WTC11 (cell line): ENCODE measurements around the gene ARMH1. TPM values are rescaled to one million over a fixed set of nuclear protein-coding genes. Genes with fewer than 3 reads are reported as not detected.

Experiments used
- ATAC-seq: fragments of 200-7000 bp; cut with Tn5 transposase; 2 replicates; pipeline ENCODE4 v1.10.0; 2021; ENCODE audit warnings: mild to moderate bottlenecking, moderate library complexity
- CTCF ChIA-PET: fragments of 300-600 bp; sonication (Branson Sonifier 250); formaldehyde crosslinking; loops from one replicate; lab custom pipeline; 2021; ENCODE audit warnings: antibody characterized with exemption; lab: Charles Lee
- POLR2A ChIA-PET: fragments of 350-600 bp; sonication (Branson Sonifier 250); formaldehyde crosslinking; loops from one replicate; lab custom pipeline; 2021; ENCODE audit warnings: antibody characterized with exemption; lab: Charles Lee
- DNase-seq: peaks from one replicate; pipeline ENCODE4 v3.0.0; 2021; ENCODE audit warnings: low spot score
- H3K27ac Mint-ChIP-seq: 2 replicates; pipeline ENCODE4 v1.8.0; 2021; ENCODE audit warnings: mixed read lengths
- H3K27me3 Mint-ChIP-seq: 2 replicates; pipeline ENCODE4 v1.8.0; 2021; ENCODE audit warnings: low read depth, mild to moderate bottlenecking, moderate library complexity, mixed read lengths
- H3K36me3 Mint-ChIP-seq: 2 replicates; pipeline ENCODE4 v1.8.0; 2021; ENCODE audit warnings: mixed read lengths
- H3K4me1 Mint-ChIP-seq: 2 replicates; pipeline ENCODE4 v1.8.0; 2022; ENCODE audit warnings: mixed read lengths
- H3K4me3 Mint-ChIP-seq: 2 replicates; pipeline ENCODE4 v1.8.0; 2021; ENCODE audit warnings: mild to moderate bottlenecking, moderate library complexity, mixed read lengths
- H3K9me3 Mint-ChIP-seq: 2 replicates; pipeline ENCODE4 v1.8.0; 2021; ENCODE audit warnings: mixed read lengths
- CREB1 ChIP-seq: sonication (generic); formaldehyde crosslinking; IDR thresholded peaks from 2 replicates; pipeline ENCODE4 v1.8.0; 2023; ENCODE audit warnings: mild to moderate bottlenecking, missing genetic modification reagents
- GABPB1 ChIP-seq: sonication (generic); formaldehyde crosslinking; IDR thresholded peaks from 2 replicates; pipeline ENCODE4 v1.8.1; 2023; ENCODE audit warnings: mild to moderate bottlenecking, missing genetic modification reagents
- NFE2L1 ChIP-seq: sonication (generic); formaldehyde crosslinking; IDR thresholded peaks from 2 replicates; pipeline ENCODE4 v1.8.1; 2023; ENCODE audit warnings: missing genetic modification reagents
- NFYB ChIP-seq: sonication (generic); formaldehyde crosslinking; conservative IDR thresholded peaks from 2 replicates; pipeline ENCODE4 v1.8.0; 2022; ENCODE audit warnings: low read depth, missing genetic modification reagents
- NR1H2 ChIP-seq: sonication (generic); formaldehyde crosslinking; IDR thresholded peaks from 2 replicates; pipeline ENCODE4 v1.9.0; 2021; ENCODE audit warnings: mild to moderate bottlenecking, moderate library complexity, missing genetic modification reagents
- NR3C1 ChIP-seq: sonication (generic); formaldehyde crosslinking; conservative IDR thresholded peaks from 2 replicates; pipeline ENCODE4 v1.8.1; 2023; ENCODE audit warnings: low read depth, mild to moderate bottlenecking, missing genetic modification reagents
- PRRX2 ChIP-seq: fragments of 250-450 bp; sonication (Bioruptor Pico); IDR thresholded peaks from 2 replicates; pipeline ENCODE4 v1.8.0; 2021; ENCODE audit warnings: mild to moderate bottlenecking
- RELA ChIP-seq: sonication (generic); formaldehyde crosslinking; IDR thresholded peaks from 2 replicates; pipeline ENCODE4 v1.8.1; 2022; ENCODE audit warnings: missing genetic modification reagents, mild to moderate bottlenecking, borderline replicate concordance
- RORB ChIP-seq: fragments of 250-450 bp; sonication (Bioruptor Pico); IDR thresholded peaks from 2 replicates; pipeline ENCODE4 v1.9.0; 2021; ENCODE audit warnings: mild to moderate bottlenecking
- SP1 ChIP-seq: sonication (generic); formaldehyde crosslinking; conservative IDR thresholded peaks from 2 replicates; pipeline ENCODE4 v1.8.1; 2022; ENCODE audit warnings: missing genetic modification reagents
- ZNF219 ChIP-seq: sonication (generic); formaldehyde crosslinking; IDR thresholded peaks from 2 replicates; pipeline ENCODE4 v1.8.0; 2023; ENCODE audit warnings: missing genetic modification reagents, mild to moderate bottlenecking, borderline replicate concordance
- ZNF317 ChIP-seq: sonication (generic); formaldehyde crosslinking; IDR thresholded peaks from 2 replicates; pipeline ENCODE4 v1.8.1; 2023; ENCODE audit warnings: low read depth, mild to moderate bottlenecking, moderate library complexity, missing genetic modification reagents, borderline replicate concordance
- total RNA-seq: library from RNA; stranded (reverse); gene quantifications from 3 replicates; pipeline ENCODE4 v1.2.3, GENCODE V29; 2021
- TF ChIP-seq, protein P1 (sequence below): sonication (generic); formaldehyde crosslinking; conservative IDR thresholded peaks from 2 replicates; pipeline ENCODE4 v1.8.1; 2023; ENCODE audit warnings: mild to moderate bottlenecking, low read depth, missing genetic modification reagents, moderate library complexity
- TF ChIP-seq, protein P2 (sequence below): sonication (generic); formaldehyde crosslinking; IDR thresholded peaks from 2 replicates; pipeline ENCODE4 v1.8.1; 2023; ENCODE audit warnings: mild to moderate bottlenecking, moderate library complexity, missing genetic modification reagents
- TF ChIP-seq, protein P3 (sequence below): fragments of 250-450 bp; sonication (Bioruptor Pico); IDR thresholded peaks from 2 replicates; pipeline ENCODE4 v1.9.0; 2021; ENCODE audit warnings: mild to moderate bottlenecking
- TF ChIP-seq, protein P4 (sequence below): sonication (generic); formaldehyde crosslinking; IDR thresholded peaks from 2 replicates; pipeline ENCODE4 v1.8.0; 2022; ENCODE audit warnings: mild to moderate bottlenecking, missing genetic modification reagents
- TF ChIP-seq, protein P5 (sequence below): sonication (generic); formaldehyde crosslinking; IDR thresholded peaks from 2 replicates; pipeline ENCODE4 v1.8.0; 2023; ENCODE audit warnings: mild to moderate bottlenecking, missing genetic modification reagents
- TF ChIP-seq, protein P6 (sequence below): sonication (generic); formaldehyde crosslinking; IDR thresholded peaks from 2 replicates; pipeline ENCODE4 v1.8.1; 2022; ENCODE audit warnings: mild to moderate bottlenecking, missing genetic modification reagents, moderate library complexity, borderline replicate concordance
- TF ChIP-seq, protein P7 (sequence below): sonication (generic); formaldehyde crosslinking; IDR thresholded peaks from 2 replicates; pipeline ENCODE4 v1.8.1; 2022; ENCODE audit warnings: low read depth, missing genetic modification reagents, borderline replicate concordance
- TF ChIP-seq, protein P8 (sequence below): sonication (generic); formaldehyde crosslinking; IDR thresholded peaks from 2 replicates; pipeline ENCODE4 v1.8.1; 2023; ENCODE audit warnings: mild to moderate bottlenecking, missing genetic modification reagents, moderate library complexity
- TF ChIP-seq, protein P9 (sequence below): sonication (generic); formaldehyde crosslinking; IDR thresholded peaks from 2 replicates; pipeline ENCODE4 v1.8.1; 2022; ENCODE audit warnings: mild to moderate bottlenecking, moderate library complexity, missing genetic modification reagents

Gene ARMH1
- total RNA-seq, 1 experiment from 2014 or later = 0.74 TPM

DNA sequence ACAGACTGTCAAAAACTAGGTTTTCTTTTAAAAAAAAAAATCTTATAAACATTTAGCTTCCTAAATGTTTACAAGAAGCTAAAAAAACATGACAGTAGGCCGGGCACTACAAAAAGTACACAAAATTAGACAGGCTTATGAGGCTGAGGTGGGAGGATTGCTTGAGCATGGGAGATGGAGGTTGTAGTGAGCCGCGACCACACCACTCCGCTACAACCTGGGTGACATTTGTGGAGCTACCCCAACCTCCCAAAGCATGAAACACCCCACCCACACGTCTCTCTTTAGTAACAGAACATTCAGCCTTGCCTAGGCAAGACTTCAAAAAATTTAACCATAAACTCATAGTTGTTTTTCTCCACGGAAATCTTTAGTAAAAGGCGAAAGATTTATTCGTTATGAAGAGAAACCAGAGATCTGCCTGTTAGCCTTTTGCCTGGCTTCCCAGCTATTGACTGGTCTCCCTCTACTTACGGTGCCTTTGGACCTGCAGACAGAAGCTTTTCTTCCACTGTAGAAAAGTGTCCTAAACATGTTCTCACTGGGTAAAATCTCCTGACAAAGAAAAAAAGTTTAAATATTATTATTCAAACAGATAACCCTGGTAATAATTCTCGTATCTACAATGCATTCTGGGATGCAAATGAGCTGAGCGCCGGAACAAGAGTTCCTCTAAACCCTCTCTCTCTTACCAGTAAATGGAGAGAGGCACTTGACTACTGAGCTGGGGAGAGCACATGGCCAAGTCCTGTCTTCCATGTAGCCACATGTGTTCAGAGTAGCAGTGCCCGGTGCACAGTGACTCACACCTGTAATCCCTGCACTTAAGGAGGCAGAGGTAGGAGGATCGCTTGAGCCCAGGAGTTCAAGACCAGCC, 47.2 kb downstream of the ARMH1 start (continued):
- TF ChIP-seq, protein P1, sequence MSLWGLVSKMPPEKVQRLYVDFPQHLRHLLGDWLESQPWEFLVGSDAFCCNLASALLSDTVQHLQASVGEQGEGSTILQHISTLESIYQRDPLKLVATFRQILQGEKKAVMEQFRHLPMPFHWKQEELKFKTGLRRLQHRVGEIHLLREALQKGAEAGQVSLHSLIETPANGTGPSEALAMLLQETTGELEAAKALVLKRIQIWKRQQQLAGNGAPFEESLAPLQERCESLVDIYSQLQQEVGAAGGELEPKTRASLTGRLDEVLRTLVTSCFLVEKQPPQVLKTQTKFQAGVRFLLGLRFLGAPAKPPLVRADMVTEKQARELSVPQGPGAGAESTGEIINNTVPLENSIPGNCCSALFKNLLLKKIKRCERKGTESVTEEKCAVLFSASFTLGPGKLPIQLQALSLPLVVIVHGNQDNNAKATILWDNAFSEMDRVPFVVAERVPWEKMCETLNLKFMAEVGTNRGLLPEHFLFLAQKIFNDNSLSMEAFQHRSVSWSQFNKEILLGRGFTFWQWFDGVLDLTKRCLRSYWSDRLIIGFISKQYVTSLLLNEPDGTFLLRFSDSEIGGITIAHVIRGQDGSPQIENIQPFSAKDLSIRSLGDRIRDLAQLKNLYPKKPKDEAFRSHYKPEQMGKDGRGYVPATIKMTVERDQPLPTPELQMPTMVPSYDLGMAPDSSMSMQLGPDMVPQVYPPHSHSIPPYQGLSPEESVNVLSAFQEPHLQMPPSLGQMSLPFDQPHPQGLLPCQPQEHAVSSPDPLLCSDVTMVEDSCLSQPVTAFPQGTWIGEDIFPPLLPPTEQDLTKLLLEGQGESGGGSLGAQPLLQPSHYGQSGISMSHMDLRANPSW (CRISPR knock-in tag) = no peak
- TF ChIP-seq, protein P2, sequence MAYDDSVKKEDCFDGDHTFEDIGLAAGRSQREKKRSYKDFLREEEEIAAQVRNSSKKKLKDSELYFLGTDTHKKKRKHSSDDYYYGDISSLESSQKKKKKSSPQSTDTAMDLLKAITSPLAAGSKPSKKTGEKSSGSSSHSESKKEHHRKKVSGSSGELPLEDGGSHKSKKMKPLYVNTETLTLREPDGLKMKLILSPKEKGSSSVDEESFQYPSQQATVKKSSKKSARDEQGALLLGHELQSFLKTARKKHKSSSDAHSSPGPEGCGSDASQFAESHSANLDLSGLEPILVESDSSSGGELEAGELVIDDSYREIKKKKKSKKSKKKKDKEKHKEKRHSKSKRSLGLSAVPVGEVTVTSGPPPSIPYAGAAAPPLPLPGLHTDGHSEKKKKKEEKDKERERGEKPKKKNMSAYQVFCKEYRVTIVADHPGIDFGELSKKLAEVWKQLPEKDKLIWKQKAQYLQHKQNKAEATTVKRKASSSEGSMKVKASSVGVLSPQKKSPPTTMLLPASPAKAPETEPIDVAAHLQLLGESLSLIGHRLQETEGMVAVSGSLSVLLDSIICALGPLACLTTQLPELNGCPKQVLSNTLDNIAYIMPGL (CRISPR knock-in tag) = no peak
- TF ChIP-seq, protein P3, sequence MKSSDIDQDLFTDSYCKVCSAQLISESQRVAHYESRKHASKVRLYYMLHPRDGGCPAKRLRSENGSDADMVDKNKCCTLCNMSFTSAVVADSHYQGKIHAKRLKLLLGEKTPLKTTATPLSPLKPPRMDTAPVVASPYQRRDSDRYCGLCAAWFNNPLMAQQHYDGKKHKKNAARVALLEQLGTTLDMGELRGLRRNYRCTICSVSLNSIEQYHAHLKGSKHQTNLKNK = no peak
- TF ChIP-seq, protein P4, sequence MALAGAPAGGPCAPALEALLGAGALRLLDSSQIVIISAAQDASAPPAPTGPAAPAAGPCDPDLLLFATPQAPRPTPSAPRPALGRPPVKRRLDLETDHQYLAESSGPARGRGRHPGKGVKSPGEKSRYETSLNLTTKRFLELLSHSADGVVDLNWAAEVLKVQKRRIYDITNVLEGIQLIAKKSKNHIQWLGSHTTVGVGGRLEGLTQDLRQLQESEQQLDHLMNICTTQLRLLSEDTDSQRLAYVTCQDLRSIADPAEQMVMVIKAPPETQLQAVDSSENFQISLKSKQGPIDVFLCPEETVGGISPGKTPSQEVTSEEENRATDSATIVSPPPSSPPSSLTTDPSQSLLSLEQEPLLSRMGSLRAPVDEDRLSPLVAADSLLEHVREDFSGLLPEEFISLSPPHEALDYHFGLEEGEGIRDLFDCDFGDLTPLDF (CRISPR knock-in tag) = no peak
- peak; percentile 50; the same call in 1 of the 2 replicates for TF ChIP-seq GABPB1 (CRISPR knock-in tag)
- TF ChIP-seq ZNF317 = no peak
- peak; percentile 100 for TF ChIP-seq PRRX2 (CRISPR knock-in tag)
- TF ChIP-seq RELA (CRISPR knock-in tag) = no peak
- TF ChIP-seq NFYB (CRISPR knock-in tag) = peak; percentile 54
- TF ChIP-seq NR1H2 (CRISPR knock-in tag) = 0 out of 2 replicates have a peak, but pooled peaks have one; percentile 48
- TF ChIP-seq ZNF219 (CRISPR knock-in tag) = no peak
- no peak for TF ChIP-seq NR3C1 (CRISPR knock-in tag)
- TF ChIP-seq, protein P5, sequence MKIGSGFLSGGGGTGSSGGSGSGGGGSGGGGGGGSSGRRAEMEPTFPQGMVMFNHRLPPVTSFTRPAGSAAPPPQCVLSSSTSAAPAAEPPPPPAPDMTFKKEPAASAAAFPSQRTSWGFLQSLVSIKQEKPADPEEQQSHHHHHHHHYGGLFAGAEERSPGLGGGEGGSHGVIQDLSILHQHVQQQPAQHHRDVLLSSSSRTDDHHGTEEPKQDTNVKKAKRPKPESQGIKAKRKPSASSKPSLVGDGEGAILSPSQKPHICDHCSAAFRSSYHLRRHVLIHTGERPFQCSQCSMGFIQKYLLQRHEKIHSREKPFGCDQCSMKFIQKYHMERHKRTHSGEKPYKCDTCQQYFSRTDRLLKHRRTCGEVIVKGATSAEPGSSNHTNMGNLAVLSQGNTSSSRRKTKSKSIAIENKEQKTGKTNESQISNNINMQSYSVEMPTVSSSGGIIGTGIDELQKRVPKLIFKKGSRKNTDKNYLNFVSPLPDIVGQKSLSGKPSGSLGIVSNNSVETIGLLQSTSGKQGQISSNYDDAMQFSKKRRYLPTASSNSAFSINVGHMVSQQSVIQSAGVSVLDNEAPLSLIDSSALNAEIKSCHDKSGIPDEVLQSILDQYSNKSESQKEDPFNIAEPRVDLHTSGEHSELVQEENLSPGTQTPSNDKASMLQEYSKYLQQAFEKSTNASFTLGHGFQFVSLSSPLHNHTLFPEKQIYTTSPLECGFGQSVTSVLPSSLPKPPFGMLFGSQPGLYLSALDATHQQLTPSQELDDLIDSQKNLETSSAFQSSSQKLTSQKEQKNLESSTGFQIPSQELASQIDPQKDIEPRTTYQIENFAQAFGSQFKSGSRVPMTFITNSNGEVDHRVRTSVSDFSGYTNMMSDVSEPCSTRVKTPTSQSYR (CRISPR knock-in tag) = peak; percentile 81
- peak; percentile 94 for TF ChIP-seq CREB1 (CRISPR knock-in tag)

DNA sequence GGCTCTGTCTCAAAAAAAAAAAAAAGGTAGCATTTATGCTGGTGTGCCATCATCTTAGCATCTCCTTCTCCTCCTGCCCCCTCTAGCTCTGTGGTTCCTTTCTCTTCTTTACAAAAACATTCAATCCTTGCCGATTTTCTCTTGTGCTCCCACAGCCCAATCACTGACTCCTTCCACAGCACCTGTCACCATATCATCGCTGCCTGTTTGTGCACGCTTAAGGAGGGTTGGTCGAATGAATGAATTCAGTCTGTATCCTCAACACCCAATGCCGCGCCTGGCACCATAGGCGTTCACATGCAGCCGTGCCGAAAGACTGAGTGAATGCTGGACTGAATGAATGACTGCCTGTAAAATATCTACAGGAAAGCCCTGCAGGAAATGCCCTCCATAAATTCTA, 48.5 kb downstream of the ARMH1 start:
- peaks cover 8% of the 10 kb centered on the region; the same call in 1 of the 2 replicates for H3K4me1 Mint-ChIP-seq
- no peaks in the 10 kb centered on the region for H3K36me3 Mint-ChIP-seq
- DNase-seq (no peak), ATAC-seq (no peak)
- peak overlapping the region; percentile 61 for H3K27ac Mint-ChIP-seq
- ChIA-PET POLR2A (interaction anchor here (2.0 to 2.2 kb wide), 2 partner anchors 8 to 53 kb away, joined by 9 to 35 read pairs; partner anchors contain the start of genes RNU5D-1 and RPS8), CTCF (no interaction called here)
- no peaks in the 10 kb centered on the region for H3K9me3 Mint-ChIP-seq
- no peak overlapping the region for H3K4me3 Mint-ChIP-seq
- H3K27me3 Mint-ChIP-seq = peaks cover 2% of the 10 kb centered on the region; the same call in 1 of the 2 replicates
- TF ChIP-seq RORB (CRISPR knock-in tag) = no peak
- TF ChIP-seq SP1 = no peak
- TF ChIP-seq NFE2L1 (CRISPR knock-in tag) = no peak
- TF ChIP-seq, protein P6, sequence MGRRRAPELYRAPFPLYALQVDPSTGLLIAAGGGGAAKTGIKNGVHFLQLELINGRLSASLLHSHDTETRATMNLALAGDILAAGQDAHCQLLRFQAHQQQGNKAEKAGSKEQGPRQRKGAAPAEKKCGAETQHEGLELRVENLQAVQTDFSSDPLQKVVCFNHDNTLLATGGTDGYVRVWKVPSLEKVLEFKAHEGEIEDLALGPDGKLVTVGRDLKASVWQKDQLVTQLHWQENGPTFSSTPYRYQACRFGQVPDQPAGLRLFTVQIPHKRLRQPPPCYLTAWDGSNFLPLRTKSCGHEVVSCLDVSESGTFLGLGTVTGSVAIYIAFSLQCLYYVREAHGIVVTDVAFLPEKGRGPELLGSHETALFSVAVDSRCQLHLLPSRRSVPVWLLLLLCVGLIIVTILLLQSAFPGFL = no peak
- no peak for TF ChIP-seq CREB1 (CRISPR knock-in tag)
- TF ChIP-seq, protein P7, sequence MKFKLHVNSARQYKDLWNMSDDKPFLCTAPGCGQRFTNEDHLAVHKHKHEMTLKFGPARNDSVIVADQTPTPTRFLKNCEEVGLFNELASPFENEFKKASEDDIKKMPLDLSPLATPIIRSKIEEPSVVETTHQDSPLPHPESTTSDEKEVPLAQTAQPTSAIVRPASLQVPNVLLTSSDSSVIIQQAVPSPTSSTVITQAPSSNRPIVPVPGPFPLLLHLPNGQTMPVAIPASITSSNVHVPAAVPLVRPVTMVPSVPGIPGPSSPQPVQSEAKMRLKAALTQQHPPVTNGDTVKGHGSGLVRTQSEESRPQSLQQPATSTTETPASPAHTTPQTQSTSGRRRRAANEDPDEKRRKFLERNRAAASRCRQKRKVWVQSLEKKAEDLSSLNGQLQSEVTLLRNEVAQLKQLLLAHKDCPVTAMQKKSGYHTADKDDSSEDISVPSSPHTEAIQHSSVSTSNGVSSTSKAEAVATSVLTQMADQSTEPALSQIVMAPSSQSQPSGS = no peak
- TF ChIP-seq, protein P8, sequence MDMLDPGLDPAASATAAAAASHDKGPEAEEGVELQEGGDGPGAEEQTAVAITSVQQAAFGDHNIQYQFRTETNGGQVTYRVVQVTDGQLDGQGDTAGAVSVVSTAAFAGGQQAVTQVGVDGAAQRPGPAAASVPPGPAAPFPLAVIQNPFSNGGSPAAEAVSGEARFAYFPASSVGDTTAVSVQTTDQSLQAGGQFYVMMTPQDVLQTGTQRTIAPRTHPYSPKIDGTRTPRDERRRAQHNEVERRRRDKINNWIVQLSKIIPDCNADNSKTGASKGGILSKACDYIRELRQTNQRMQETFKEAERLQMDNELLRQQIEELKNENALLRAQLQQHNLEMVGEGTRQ = no peak
- TF ChIP-seq, protein P9, sequence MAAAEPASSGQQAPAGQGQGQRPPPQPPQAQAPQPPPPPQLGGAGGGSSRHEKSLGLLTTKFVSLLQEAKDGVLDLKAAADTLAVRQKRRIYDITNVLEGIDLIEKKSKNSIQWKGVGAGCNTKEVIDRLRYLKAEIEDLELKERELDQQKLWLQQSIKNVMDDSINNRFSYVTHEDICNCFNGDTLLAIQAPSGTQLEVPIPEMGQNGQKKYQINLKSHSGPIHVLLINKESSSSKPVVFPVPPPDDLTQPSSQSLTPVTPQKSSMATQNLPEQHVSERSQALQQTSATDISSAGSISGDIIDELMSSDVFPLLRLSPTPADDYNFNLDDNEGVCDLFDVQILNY = no peak
